GM19324 (cell line): ENCODE data around the gene FSHR.

Experiments
- ATAC-seq: cut with Tn5 transposase; IDR thresholded peaks from one replicate; pipeline ENCODE4 v1.9.1; 2021; ENCODE audit warnings: mild to moderate bottlenecking, moderate library complexity; ENCODE audit not compliant: unreplicated experiment, low FRiP score

Gene FSHR

DNA sequence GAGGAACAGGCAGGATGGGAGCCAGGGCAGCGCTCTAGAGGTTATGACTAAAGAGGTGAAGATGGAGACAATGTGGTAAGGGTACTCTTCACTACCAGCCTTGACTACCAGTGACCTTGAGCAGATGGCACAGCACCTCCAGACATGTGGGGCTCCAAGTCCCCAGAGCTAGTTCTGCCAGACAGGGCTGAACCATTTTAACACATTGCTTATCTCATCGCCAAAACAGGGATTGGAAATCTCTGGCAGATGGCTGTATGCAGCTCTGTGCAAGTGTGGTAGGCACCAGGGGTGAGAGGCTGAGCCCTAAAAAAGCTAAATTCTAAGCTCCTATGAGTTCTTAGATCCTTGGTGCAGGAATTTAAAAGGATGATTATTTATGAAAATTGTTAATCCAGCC lies 41.3 kb downstream of the FSHR start:
- ATAC-seq = no peak

DNA sequence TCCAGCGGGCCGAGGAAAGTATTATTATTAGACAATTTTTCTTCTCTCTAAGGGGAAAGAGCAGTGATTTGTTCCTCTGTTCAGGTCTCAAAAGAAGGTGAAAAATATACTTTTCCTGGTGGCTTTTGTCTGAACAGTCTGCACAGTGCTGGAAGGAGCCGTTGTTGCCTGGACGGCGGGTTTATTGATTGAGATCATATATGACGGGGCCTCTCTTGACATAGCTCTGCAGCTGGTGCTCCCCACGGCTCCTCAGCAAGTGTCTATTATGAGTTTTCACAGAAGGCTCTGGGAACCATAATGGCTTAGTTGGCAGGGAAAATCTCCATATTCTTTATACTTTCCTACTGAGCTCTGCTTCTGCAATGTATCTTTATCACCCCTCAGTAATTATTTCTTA lies 42.9 kb downstream of the FSHR start:
- ATAC-seq = no peak

DNA sequence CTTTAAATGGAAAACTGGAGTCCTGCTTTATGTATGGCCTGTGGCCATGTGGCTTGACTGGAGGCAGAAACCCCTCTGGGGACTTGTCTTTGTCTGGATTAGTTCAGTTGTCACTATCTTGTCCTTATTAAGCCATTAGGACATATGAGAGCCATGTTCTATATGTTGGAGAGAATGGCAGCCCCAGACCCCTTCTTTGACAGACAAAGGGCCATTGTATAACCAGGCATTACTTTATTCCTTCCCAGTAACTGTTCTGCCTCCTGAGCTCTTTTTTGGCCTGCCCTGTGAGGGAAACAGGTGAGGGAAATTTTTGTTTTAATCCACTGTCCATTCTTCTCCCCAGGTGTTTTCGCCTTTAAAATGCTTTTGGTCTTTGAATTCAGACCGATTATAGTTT lies 43.3 kb downstream of the FSHR start:
- ATAC-seq = no peak

DNA sequence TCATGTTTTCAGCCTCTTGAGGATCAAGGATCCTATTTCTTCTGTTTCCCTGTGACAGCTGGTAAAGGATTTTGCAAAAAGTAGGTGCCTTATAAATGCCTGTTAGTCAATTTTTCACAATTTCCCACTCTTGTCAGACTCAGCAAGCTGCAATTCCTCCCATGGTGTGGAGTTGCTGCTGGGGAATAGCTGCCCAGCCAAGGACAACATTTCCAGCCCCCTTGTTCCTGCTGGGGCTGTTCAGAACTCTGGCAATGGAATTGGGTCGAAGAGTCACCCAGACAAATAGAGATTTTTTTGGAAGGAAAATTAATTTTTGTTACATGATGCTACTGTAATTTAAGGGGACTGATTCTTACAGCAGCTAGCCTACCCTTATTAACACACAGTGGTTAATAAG lies 43.7 kb downstream of the FSHR start:
- ATAC-seq = no peak

DNA sequence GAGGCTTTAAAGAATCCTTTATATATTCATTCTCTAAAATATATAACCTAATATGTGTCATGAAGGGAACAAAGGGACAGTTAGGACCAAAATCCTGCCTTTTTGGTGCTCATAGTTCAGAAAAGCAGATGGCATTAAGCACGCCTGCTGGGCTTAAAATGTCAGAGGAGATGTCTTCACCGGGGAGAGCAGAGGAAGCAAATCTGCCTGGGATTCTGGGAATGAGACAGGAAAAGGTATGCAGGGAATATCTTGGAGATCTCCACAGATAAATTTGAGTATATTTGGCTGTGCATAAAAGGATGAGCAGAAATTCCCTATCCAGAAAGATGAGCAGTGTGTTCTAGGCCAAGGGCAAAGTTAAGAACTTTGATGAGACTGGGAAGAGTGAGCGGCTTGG lies 45.5 kb downstream of the FSHR start:
- ATAC-seq = no peak

DNA sequence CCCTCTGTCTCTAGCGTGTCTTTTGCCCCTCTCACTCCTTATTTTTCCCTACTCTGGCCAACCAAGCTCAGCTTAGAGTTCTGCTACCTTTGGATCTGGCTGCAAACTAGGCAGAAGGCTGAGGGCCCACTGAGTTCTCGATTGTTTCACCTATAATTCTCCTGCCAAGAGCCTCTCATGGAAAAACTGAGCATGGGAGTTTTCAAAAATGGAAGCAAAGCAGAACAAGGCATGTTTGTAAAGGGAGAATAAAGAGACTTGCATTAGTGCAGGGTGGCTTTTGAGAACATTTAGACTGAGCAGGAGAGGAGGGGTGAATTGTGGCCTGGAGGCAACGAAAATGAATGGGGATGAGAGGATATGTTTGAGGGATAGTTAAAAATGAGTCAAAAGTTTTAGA lies 45.9 kb downstream of the FSHR start:
- ATAC-seq = no peak

DNA sequence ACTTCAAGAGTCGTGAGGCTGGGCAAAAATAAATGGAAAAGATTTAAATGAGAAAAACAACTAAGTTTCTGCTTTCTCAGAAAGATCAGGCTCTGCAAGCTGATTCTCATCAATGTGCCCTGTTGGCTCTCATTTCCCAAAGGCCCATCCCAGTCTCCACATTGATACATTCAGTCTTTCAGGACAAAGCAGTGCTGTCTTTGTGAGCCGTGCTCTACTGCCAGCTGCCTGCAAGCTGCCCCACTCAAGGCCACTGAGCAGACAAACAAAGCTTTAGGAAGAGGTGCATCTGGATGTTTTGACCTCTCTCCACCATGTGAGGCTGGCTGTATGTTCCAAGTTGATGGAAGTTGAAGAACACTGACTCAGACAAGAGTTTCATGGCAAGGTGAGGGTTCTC lies 48.8 kb downstream of the FSHR start:
- no peak for ATAC-seq

DNA sequence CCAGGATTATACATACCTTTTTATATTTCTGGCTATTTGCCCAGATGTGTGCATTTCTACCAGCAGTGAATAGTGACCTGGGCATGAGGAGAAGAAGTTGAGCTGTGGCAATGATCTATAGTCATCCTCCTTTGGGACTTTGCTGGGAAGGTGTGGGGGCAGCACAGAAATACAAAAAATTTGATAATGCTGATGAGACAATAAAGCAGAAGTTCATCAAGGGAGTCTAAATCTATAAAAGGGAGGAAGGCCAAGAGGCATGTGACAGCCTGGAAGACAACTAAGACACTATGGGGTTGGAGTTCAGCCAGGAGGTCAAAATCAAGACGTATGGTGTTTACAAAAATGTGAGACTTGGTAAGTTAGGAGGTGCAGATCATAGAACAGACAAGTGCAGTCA lies 52.2 kb downstream of the FSHR start:
- no peak for ATAC-seq

DNA sequence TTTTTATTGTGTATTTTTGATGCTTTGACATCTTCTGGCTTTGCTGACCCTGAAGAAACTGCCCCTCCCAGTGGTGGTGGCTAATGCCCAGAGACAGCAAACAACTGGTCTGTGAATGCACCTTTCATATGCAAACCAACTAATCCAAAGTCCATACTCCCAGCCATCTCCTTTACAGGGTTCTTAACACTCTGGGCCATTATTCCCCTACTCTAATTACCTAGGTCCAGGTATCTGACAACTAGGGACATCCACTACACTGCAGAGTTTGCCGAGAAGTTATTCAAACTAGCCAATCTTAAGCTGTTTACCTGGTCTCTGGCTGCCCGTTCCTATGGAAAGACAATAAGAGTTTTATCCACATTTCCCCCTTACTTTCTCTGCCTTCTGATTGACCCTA lies 73.6 kb downstream of the FSHR start:
- no peak for ATAC-seq

DNA sequence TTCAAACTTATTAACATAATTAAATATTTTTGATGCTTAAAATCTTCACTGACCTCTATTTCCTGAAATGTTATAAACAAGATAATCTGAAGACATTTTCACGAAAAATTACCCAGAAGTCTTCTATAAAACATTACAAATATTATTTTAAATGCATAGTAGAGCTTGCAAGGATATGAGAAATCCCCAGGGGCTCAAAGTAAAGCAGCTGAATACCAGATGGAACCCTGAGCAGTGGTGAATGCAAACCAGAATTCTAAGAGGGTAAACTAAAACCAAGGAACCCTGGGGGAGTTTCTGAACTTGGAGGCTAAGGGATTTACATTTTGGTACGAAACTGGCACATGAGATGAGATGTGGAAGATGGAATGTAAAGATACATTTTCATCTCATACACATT lies 83.6 kb downstream of the FSHR start:
- ATAC-seq = no peak

DNA sequence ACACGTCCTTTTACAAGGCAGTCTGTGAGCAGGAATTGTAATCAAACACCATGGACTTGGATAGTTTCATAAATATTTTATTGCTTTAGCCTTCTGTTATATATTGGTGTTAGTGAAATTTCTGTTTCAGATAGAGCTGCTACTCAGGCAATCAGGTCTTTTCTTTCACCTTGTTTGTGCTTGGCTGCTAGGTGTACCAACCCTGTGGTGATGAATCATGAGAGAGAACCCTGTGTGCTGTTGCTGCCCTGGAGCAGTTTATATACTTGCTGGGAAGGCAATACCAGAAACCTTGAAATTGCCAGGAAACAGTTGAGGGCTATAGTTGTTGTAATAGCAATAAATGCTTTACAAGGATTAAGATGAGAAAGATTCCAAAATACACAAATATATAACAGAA lies 84.5 kb downstream of the FSHR start:
- ATAC-seq = no peak

DNA sequence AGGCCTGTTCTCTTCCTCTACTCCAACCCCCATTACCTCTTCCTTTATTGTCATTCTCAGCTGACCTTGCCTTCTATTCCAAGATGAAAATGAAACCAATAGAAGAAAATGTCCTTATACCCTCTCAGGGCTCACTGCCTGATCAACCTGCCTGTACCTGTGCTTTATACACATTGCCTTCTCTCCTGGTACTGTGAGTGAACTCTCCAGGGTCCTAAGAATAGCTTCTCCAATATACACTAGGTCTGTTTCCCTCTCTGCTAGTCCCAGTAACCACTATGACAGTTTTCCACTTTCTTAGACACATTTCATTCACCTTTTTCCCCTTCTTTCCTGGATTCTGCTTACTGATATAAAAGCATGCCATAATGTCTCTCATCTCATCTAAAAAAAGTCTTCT lies 85.7 kb downstream of the FSHR start:
- no peak for ATAC-seq

DNA sequence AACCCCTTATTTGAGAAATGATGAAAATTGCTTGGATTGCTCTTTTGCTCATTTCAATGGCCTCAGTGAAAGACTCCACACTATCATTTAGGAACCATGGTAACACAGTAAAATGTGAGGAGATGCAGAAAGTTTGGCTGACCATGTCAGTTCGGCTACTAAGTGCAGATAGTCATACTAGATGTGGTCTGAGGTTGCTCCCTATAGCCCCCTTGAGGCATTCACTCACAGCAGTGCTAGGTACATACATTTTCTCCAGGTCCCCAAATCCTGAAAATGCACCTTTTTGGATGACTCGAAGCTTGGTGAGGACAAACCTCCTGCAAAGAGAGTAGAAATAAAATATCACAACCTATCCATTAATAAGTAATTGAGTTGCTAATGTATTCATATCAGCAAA lies 86.3 kb downstream of the FSHR start:
- ATAC-seq = no peak

DNA sequence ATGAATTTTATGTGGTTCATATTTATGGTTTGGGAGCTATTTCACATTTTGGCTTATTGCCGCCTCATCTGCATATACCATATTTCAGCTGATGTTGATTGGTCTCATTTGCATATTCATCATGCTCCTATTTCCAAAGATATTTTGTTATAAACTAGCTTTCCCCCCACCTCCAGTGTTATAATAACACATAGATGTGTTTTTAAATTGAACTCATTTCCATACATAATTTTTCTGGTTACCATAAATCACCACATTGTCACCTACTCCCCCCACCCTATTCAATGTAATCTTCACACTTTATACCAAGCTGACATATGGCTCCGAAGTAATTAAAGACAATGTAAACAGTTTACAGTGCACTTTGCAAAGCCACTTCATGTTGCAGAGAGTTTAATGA lies 101.2 kb downstream of the FSHR start:
- ATAC-seq = no peak

DNA sequence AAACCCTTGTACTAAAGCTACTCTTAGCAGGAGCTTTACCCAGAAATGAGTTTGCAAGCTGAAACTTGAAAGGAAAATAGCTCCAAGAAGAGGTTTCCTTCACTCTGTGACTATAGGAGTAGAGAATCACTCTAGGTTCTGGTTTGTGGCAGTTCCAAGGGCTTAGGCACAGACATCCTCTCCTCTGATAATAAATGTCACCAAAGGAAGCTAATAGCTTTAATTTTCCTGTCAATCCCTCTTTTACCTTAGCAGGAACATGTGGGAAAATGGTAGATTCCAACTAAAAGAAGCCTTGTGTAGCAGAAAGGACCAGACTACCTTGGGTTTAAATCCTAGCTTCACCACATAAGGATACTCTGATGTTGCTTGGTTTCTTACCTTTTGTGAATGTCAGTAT lies 104.0 kb downstream of the FSHR start:
- ATAC-seq = no peak

DNA sequence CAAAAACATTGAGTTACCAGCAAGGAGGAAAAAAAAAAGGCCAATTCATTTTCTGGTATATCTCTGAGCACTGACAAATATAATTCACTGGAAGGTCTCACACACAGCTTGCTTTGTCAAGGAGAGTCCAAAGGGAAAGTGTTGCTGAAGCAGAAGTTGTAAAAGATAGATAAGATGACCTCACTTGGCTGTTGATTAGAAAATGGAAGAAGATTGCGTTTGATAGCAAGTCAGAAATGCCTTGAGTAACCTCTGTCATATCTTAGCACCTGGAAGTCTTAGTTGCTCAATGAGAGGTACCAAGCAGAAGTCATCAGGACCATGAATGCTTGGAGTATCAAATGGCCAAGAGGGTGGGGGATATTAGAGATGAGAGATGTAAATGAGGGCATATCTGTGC lies 105.2 kb downstream of the FSHR start:
- ATAC-seq = no peak

DNA sequence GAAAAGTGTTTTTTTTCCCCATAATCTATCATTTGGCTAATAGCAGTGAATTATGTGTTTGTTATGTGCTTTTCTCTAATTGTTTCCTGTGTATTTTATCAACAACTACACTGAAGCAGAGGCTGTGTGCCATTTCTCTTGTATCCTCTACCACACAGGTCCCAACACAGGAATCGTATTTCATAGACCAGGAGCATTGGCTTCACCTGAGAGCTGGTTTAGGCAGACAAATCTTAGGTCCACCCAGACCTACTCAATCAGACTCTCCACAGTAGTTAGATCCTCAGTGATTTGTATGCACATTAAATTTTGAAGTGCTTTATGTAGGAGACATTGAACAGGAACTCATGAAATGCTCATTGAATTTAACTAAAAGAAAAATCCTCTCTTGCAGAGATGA lies 109.2 kb downstream of the FSHR start:
- no peak for ATAC-seq

DNA sequence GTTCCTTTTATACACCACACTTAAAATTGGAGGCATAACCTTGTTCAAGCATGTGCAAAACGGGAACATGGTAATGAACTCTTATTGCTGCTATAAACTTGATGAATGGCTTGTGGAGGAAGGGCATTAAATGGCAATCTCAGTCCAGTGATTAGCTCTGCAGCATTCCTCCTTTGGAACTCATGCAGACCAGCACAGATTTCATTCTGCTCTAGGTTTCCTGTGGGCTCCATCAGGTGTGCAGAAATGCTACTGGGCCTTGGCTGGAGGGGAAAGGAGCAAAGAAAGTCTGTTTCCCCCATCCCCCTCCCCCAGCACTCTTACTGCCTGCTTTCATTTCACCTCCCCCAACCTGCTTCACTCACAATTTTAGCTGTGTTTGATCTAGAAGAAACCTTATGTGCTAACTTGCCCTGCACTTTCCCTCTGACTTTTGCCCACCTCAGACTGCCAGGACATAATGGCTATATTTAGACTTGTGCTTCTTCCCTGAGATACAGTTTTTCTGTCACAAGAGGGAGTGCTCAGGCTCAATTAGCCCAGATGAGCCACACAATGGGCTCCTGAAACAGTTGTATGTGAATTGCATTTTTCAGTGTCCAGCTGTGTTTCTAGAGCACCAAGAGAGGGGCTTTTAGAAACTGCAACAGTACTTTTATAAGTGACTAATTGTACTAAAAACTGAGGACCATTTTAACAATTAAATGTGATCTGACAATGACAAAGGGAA lies 109.8 kb downstream of the FSHR start:
- no peak for ATAC-seq

DNA sequence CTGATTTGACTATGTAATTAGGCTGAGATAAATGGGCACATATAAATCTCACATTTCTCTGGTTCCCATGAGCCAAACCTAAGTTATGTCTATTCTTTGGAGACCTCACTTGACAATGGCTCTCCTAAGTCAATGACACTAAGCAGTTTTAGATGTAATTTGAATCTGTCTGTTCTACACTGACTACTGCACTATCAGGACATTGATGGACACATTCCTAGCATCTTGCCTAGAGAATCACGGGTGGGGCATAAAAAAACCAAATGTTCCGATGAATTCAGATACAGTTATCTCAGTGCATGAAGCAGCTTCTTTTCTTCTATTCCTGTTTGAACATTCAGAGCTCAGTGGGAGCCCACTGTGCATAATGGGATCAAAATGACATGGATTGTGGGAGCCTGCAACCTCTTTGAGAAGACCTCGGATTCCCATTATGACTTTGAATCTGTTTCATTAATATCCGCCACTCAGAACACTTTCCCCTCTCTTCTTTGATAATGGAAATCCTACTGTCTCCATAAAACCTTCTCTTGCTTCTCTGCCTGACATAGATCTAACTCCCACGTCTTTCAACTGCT lies 110.8 kb downstream of the FSHR start:
- ATAC-seq = no peak

DNA sequence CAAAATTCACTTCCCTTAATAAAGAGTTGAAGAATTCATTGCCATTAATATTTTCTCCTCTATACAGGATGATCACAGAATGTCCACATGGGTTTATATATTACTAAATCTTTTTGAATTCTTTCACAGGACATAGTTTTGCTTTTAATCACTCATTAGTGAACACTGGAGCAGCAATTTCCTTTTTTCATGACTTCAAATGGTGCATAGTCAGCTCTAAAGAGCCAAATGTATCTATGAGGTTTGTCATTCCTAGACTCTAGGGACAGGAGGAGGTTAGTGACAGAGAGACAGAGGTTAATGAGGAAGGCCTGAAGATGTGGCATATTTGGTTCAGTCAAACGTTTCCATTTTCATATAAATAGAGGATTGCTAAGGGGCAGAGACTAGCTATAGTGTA lies 111.8 kb downstream of the FSHR start:
- no peak for ATAC-seq

DNA sequence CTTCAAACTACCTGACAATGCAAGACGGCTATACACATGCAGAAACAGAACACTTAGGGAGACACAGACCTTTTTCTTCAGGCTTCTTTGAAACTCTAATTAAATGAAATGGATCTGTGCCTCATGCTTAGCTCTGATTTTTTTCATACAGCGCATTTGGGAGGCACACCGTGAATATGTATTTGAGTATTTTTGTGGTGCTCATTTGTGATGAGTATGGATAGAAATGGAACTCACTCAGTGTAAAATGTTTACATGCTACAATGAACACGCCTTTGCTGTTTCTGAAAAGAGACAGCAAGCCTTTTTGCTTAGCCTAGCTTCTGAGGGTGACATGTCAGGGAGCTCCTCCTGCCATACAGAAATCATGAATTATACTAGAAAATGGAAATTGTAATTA lies 113.3 kb downstream of the FSHR start:
- no peak for ATAC-seq

DNA sequence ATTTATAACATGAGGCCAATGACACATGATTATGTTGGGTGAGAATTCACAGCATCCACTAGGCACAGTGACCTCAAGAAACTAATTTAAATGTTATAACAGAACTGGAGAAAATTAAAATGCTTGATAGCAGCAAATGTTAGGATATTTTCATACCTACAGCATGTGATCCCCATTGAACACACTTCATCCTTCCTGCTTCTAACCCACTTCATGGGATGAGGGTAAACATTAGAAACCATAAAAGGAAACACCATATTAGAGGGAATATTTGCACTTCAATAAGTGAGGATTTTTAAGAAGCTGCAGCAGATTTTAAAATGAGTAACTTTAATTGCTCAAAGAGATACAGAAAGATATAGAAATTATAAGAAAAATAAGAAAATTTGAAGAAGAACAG lies 117.1 kb downstream of the FSHR start:
- no peak for ATAC-seq

DNA sequence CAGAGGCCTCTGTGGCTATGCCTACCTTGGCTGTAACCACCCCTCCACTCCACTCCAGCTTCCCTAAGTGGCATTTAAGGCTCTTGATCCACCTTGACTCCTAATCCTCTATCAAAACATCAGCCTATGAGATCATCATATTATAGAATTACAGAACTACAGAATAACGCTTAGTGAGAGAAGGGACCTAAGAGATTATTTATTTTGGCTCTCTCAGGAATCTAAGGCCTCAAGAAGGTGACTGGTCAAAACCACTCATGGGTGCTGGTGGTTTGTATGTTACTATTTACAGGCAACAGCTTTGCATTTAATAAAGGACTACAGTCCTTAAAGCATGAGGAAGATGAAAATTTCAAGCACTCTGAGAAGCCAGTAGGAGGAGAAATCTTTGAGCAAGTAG lies 118.8 kb downstream of the FSHR start:
- no peak for ATAC-seq
